Measurements from ENCODE around the gene FHOD3.

DNA sequence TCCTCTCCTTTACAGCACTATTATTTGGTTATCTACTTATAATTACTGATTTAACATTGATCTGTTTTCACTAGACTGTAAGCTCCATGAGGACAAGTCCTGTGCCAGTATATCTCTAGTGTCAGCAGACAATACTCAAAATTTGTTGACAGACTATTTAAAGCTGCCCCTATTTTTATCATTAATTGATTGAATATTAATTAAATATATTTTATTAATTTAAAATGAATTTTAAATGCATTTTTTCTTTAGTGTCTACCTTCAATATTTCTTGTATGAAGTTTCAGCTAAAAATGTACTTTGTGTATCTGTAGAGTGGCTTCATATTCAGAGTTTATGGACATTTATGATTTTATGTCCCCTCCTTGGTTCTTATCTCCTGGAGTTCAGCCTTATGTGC, 26.4 kb upstream of the FHOD3 start:
- TF ChIP-seq CTCF (IDR thresholded peaks at IDR 0.05; ENCODE audit: low read depth, low read length) (no peak), POLR2A (IDR thresholded peaks at IDR 0.05; ENCODE audit: extremely low read depth, insufficient read length) (no peak), MAX (IDR thresholded peaks at IDR 0.05; ENCODE audit: low read depth, low read length) (no peak), MYC (IDR thresholded peaks at IDR 0.05; ENCODE audit: low read depth, low read length) (no peak)
